Calu3 (cell line): ENCODE measurements around the gene PTPRN2. TPM values are rescaled to one million over a fixed set of nuclear protein-coding genes. Genes with fewer than 3 reads are reported as not detected.

ENCODE experiments used
- BruUV-seq: library from RNA; stranded (reverse); fragments of 400-500 nt; replicated peaks from 2 replicates; lab custom pipeline; 2021; lab: Mats Ljungman, UMichigan
- CTCF ChIA-PET: fragments of 300-600 bp; sonication (Branson Sonifier 250); formaldehyde crosslinking; loops from one replicate; lab custom pipeline; 2022; ENCODE audit warnings: antibody characterized with exemption; lab: Charles Lee
- DNase-seq: peaks from one replicate; pipeline ENCODE4 v3.0.0; 2022
- H3K27ac Mint-ChIP-seq: one replicate; pipeline ENCODE4 v1.8.0; 2022; ENCODE audit warnings: mixed read lengths; ENCODE audit not compliant: unreplicated experiment
- H3K27me3 Mint-ChIP-seq: one replicate; pipeline ENCODE4 v1.8.0; 2022; ENCODE audit warnings: mixed read lengths; ENCODE audit not compliant: unreplicated experiment
- H3K36me3 Mint-ChIP-seq: one replicate; pipeline ENCODE4 v1.8.0; 2022; ENCODE audit warnings: mild to moderate bottlenecking, moderate library complexity, mixed read lengths; ENCODE audit not compliant: insufficient read depth, unreplicated experiment
- H3K4me1 Mint-ChIP-seq: one replicate; pipeline ENCODE4 v1.8.0; 2022; ENCODE audit warnings: mild to moderate bottlenecking, low read depth, mixed read lengths; ENCODE audit not compliant: unreplicated experiment
- H3K4me3 Mint-ChIP-seq: one replicate; pipeline ENCODE4 v1.8.0; 2022; ENCODE audit warnings: mild to moderate bottlenecking, low read depth, moderate library complexity, mixed read lengths; ENCODE audit not compliant: unreplicated experiment
- H3K9me3 Mint-ChIP-seq: one replicate; pipeline ENCODE4 v1.8.0; 2022; ENCODE audit warnings: low read depth, mixed read lengths; ENCODE audit not compliant: unreplicated experiment
- CTCF ChIP-seq: fragments of 200-600 bp; IDR thresholded peaks from one replicate; pipeline ENCODE4 v1.8.0; 2022; ENCODE audit warnings: antibody characterized with exemption; ENCODE audit not compliant: unreplicated experiment
- intact Hi-C: fragments of 100-400 bp; cut with micrococcal nuclease; formaldehyde crosslinking; loops from one replicate; pipeline ENCODE4 v1.10.0; 2022; ENCODE audit not compliant: unreplicated experiment
- total RNA-seq: library from RNA; stranded (reverse); gene quantifications from 2 replicates; pipeline ENCODE4 v1.2.3, GENCODE V29; 2022

The PTPRN2 gene
- total RNA-seq, 1 experiment from 2014 or later = 2.0 TPM

- Mint-ChIP-seq H3K36me3 (peaks cover 8% of the 10 kb centered on the region), H3K4me1 (no peaks in the 10 kb centered on the region), H3K27ac (no peak overlapping the region), H3K9me3 (no peaks in the 10 kb centered on the region), H3K4me3 (no peak overlapping the region), H3K27me3 (no peaks in the 10 kb centered on the region)
- DNase-seq = no peak
- TF ChIP-seq CTCF = no peak
- CTCF ChIA-PET = no interaction called here
- intact Hi-C loops = no loop called here
- BruUV-seq = no TSS peak
These were observed 894.5 kb downstream of the PTPRN2 start for GRCh38 chr7:157693071-157693520.

GRCh38 chr7:157692460-157693011 is 895.1 kb downstream of the PTPRN2 start:
- BruUV-seq = no TSS peak
- no peaks in the 10 kb centered on the region for H3K9me3 Mint-ChIP-seq
- no peak overlapping the region for H3K27ac Mint-ChIP-seq
- peaks cover 8% of the 10 kb centered on the region for H3K36me3 Mint-ChIP-seq
- CTCF ChIA-PET = interaction anchor here (0.6 kb wide), 1 partner anchor 138 kb away, joined by 3 read pairs; no protein-coding TSS in a partner anchor
- no peaks in the 10 kb centered on the region for H3K27me3 Mint-ChIP-seq
- TF ChIP-seq CTCF = no peak
- no peak overlapping the region for H3K4me3 Mint-ChIP-seq
- intact Hi-C loops = no loop called here
- no peak for DNase-seq
- no peaks in the 10 kb centered on the region for H3K4me1 Mint-ChIP-seq

- BruUV-seq = no TSS peak
- DNase-seq = no peak
- intact Hi-C loops = no loop called here
- H3K36me3 Mint-ChIP-seq = peaks cover 8% of the 10 kb centered on the region
- TF ChIP-seq CTCF = no peak
- H3K4me1 Mint-ChIP-seq = no peaks in the 10 kb centered on the region
- H3K4me3 Mint-ChIP-seq = peak overlapping the region; percentile 48
- H3K27ac Mint-ChIP-seq = no peak overlapping the region
- no peaks in the 10 kb centered on the region for H3K9me3 Mint-ChIP-seq
- no peaks in the 10 kb centered on the region for H3K27me3 Mint-ChIP-seq
- CTCF ChIA-PET = interaction anchor here (0.6 kb wide), 1 partner anchor 137 kb away, joined by 3 read pairs; no protein-coding TSS in a partner anchor
These were observed 895.8 kb downstream of the PTPRN2 start for GRCh38 chr7:157691586-157692459.

GRCh38 chr7:157690833-157691585 is 896.6 kb downstream of the PTPRN2 start:
- H3K9me3 Mint-ChIP-seq = no peaks in the 10 kb centered on the region
- no peak overlapping the region for H3K27ac Mint-ChIP-seq
- BruUV-seq = no TSS peak
- no peaks in the 10 kb centered on the region for H3K4me1 Mint-ChIP-seq
- H3K27me3 Mint-ChIP-seq = no peaks in the 10 kb centered on the region
- CTCF ChIA-PET = no interaction called here
- H3K36me3 Mint-ChIP-seq = peaks cover 8% of the 10 kb centered on the region
- TF ChIP-seq CTCF = no peak
- intact Hi-C loops = no loop called here
- H3K4me3 Mint-ChIP-seq = peak overlapping the region; percentile 48
- peak; percentile 34 for DNase-seq
